Measurements from ENCODE around the gene PLXDC1.
A peak's percentile ranks its signal among the peaks of the same experiment; 100 is the strongest.
"Not testable (repeated sequence)": the region's sequence is repeated elsewhere in the genome, so short reads cannot be mapped to it uniquely, and the experiment has no call there.

Gene PLXDC1

DNA sequence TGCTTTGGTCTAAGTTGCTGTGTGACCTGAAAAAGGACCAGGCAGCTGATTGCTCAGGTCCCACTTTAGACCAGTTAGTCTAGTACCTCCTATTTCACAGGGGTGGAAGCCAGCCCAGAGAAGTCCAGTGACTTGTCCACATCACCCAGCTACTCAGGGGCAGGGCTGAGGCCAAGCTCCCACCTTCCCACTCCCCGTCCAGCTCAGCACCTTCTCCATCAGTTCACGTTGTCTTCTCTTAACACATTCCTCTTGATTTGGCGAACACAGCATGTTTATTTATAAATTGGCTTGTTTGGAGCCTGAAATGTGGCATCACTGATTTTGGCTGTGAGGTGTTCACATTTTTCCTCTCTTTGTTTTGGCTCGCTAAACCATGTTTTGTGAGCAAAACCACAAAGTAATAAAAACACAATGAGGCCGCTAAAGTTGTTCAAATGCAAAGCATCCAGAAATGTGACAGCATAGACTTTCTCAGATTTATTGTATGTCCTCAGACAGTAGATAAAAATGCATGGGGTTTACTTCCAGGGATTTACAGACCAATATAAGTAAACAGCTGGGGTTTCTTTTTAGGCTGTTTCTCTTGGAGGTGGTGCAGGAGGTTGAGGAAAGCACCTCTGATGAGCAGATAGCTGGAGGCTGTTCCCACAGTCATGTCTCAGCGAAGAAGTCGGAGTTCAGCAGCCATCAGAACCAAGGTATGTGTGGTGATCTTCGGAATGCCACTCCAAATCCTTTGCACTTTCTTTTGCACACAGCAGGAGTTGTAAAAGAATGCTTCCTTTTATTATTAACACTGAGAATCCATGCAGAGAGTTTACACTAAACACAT, 88.4 kb downstream of the PLXDC1 start:
- no peak for DNase-seq (ENCODE audit: low spot score)

DNA sequence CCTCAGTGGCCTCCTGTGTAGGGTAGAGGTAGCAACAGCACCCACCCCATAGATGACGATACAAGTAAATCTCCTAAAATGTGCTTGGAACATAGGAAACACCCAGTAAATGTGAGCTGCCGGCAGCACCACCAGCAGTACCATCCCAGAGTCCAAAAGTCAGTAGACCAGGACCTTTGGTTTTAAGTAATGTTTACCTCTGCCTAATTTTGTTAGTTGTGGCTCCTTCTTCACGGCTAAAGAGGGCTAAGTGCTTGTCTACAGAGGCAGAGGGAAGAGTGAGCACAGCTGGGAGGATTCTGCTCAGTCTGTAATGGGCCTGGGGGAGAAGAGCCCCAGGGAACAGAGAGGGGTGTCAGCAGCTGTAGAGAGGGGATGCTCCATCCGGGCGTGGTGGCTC, 92.9 kb downstream of the PLXDC1 start:
- no peak for DNase-seq (ENCODE audit: low spot score)

DNA sequence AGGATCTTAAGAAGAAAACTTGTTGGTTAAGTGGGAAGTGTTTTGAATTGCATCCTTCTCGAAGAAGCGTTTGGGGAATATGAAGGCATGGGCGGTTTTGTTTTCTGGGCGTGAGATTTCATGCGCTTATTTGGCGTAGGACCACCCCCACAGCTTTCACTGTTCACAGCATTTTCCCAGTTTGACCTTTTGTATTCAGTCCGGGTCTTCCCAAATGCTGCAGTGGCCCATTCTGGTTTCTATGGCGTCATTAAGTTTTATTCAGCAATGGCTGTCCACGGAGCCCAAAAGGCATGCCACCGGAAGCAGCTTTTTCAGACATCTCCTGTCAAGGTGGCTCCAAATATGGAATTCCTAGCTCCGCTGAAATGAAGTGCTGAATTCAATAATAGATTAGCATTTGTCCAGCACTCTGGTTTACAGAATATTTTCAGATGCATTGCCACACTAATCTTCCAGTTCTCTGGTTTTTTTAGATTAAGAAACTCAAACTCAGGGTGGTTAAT, 93.7 kb downstream of the PLXDC1 start:
- no peak for DNase-seq (ENCODE audit: low spot score)

DNA sequence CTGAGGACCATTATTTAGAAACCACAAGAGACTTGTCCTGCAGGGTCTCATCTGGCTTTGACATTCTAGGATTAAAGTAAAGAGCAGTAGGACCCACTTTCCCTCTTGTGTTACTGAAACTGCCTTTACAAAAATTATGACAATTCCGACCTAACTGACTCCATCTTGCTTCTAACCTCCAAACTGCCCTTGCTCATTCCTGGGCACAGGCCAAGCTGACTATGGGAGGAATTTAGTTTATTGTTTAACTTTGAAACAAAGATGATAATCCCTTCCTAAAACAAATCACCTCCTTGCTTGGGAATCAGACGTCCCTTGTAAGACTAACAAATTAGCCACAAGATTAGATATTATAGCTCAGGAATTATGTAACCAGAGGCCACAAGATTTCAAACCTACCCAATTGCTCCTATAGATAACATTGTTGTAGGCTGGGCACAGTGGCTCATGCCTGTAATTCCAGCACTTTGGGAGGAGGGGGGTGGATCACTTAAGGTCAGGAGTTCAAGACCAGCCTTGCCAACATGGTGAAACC, 97.3 kb downstream of the PLXDC1 start:
- DNase-seq (ENCODE audit: low spot score), result no peak

DNA sequence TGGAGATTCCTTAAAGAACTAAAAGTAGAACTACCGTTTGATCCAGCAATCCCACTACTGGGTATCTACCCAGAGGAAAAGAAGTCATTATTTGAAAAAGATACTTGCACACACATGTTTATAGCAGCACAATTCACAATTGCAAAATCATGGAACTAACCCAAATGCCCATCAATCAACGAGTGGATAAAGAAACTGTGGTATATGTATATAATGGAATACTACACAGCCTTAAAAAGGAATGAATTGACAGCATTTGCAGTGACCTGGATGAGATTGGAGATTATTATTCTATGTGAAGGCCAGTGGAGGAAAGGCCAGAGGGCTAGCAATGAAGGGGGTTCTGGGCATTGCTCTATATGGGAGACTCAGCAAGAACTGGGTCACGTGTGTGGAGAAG, 99.0 kb downstream of the PLXDC1 start:
- DNase-seq (ENCODE audit: low spot score), result not testable (repeated sequence)

DNA sequence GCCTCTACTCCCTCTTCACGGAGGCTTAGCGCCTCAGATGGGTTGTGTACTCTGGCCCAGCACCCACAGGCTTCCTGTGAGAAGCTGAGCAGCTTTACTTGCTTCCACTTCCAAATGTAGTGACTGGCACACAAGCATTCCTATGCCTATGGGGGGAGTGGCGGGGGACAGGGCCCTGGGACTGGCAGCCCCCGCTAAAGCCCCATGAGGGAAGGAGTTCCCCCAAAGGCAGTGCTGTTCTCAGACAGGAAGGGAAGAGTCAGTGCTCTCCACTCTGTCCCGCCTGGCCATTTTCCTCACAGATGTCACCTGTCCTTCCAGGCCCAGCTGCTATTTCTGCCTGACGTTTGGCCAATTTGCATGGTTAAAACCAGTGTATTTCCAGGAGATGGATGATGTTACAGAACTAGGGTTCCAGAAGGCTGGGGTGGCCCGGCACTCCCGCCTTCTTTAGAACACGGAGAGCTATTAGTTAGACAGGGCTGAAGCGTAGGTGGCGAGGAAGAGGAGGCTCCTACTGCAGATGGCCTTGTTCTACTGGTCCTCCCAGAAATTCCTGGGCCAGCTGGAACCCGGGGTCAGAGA, 100.3 kb downstream of the PLXDC1 start:
- DNase-seq (ENCODE audit: low spot score), result no peak

DNA sequence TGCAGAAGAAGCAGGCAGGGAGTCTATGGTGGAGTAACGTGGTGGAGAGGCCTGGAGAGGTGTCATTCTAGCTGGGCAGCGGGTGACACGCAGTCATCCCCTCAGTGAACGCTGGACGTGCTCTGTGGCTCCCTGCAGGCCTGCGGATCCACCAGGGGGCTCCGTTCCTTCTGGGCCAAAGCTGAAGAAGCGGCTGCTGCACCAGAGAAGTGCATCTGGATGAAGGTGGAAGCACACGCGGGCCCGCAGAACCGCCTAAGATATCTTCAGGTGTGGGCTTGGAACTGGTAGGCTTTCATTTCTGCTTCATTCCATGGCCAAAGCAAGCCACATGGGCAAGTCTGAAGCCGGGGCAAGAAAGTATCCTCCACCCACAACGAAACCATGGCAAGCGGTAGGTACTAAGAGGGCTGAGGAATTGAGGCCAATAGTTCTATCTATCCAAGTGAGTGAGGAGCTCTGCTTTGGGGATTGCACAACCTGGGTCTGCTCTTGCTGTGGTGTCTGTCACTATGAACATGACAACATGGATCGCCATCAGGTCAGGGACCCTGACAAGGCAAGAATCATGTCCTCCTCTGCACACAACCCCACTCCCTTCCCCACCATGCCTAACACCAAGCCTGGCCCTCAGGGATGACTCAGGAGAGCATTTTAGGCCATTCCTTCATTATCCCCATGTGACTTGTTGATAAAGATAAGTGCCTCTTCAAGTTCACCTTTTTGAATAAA, 105.3 kb downstream of the PLXDC1 start:
- DNase-seq (ENCODE audit: low spot score), result no peak

DNA sequence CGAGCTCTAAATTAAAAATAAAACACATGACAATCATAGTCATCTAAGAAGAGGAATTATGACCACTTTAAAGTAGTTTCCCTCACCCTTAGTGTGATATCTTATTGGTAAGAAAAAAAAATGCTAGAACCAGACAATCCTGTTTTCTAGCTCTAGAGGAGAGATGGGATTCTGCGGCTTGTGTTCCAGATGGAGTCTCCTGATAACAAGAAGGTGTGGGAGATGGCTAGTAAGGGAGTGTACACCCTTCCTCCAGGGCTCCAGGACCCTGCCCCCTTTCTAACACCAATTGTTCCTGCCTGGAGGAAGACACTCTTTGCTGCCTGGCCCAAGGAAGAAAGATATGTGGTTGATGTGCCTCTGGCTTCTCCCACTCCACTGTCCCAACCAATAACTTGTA, 115.4 kb downstream of the PLXDC1 start:
- DNase-seq (ENCODE audit: low spot score), result no peak

DNA sequence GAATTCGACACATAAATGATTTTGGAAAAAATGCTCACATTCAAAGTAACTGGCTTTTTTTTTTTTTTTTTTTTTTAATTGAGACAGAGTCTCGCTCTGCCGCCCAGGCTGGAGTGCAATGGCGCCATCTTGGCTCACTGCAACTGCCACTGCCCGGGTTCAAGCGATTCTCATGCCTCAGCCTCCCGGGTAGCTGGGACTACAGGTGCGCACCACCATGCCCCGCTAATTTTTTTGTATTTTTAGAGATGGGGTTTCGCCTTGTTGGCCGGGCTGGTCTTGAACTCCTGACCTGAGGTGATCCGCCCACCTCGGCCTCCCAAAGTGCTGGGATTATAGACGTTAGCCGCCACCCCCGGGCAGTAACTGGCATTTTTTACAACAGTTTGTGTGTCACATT, 115.9 kb downstream of the PLXDC1 start:
- DNase-seq (ENCODE audit: low spot score), result not testable (repeated sequence)

DNA sequence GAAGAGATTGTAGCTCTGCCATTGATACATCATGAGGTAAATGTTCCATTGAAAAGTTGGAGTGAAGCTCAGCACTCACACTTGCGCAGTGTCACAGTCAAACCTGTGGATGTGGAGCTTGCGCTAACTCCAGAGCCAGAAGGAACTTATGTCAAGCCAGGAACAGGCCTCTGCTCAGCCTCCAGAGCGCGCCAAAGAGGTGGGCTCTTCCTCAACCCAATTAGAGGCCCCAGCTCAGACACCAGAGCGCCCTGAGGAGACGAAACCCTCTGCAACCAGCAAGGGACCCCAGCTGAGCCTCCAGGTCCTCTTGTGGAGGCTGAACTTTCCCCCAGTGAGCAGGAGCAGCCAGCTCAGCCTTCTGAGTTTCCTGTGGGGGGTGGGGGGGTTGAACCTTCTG, 122.7 kb downstream of the PLXDC1 start:
- no peak for DNase-seq (ENCODE audit: low spot score)

DNA sequence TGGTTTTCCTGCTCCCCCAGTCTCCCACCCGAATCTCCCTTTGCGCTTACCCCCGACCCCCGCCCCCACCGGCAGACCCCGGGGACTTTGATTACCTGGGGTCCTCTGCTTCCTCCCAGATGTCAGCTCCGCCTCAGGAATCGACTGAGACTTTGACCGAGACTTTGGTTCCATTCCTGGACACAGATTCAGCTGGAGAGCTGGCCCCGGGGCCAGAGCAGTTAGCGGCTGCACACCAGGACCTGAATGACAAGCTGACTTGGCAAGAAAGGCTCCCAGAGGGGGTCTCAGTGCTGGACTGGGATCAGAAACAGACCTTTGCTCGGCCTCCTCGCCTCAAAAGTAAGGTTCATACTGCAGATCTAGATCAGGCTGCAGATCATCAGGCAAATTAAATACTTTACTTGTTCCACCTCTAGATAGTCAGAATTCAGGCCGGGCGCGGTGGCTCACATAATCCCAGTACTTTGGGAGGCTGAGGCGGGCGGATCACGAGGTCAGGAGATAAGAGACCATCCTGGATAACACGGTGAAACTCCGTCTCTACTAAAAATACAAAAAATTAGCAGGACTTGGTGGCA, 123.9 kb downstream of the PLXDC1 start:
- no peak for DNase-seq (ENCODE audit: low spot score)

DNA sequence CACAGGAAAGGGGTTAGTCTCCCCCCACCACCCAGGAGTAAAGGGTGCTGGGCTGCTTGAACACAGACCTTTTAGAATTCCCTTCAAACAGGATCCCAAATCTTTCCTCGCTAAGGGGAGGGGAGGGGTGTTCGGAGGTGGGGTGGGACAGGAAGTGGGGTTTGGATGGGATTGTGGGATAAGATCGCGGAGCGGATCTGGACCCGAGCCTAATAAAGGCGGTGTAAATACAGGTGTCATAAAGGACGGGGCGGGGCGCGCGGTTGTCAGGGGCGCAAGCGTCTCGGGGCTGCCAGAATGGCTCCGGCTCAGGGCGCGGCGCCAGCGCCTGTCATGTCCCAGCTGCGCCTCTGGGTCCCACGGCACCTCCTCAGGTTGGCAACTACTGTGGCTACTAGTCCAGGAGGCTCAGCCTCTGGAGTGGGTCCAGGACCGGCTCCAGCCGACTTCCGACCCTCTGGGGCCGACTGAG, 124.4 kb downstream of the PLXDC1 start:
- peak; percentile 12 for DNase-seq (ENCODE audit: low spot score)

DNA sequence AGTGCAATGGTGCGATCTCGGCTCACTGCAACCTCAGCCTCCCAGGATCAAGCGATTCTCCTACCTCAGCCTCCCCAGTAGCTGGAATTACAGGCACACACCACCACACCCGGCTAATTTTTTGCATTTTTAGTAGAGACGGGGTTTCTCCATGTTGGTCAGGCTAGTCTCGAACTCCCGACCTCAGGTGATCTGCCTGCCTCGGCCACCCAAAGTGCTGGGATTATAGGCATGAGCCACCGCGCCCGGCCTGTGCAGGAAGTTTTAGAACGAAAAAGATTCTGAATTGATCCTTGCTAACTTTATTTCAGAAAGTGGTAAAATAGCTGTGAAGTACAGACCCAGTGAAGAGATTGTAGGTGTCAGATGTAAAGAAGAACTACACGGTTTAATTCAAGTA, 125.1 kb downstream of the PLXDC1 start:
- DNase-seq (ENCODE audit: low spot score), result not testable (repeated sequence)

DNA sequence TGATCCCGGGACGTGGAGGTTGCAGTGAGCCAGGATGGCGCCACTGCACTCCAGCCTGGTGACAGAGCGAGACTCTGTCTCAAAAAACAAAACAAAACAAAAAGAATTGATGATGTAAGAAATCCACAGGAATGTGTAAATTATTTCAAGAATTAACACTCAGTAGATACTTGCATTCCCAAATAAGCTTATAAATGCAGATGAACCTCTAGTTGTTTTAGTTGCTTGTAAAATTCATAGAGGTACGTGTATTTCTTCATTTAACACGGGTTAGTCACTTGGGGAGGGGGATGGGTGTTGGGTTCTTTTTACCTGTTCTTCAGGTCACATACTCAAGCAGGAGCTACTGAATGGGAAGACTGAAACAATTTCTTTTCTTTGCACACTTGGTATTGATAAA, 128.5 kb downstream of the PLXDC1 start:
- DNase-seq (ENCODE audit: low spot score), result no peak

DNA sequence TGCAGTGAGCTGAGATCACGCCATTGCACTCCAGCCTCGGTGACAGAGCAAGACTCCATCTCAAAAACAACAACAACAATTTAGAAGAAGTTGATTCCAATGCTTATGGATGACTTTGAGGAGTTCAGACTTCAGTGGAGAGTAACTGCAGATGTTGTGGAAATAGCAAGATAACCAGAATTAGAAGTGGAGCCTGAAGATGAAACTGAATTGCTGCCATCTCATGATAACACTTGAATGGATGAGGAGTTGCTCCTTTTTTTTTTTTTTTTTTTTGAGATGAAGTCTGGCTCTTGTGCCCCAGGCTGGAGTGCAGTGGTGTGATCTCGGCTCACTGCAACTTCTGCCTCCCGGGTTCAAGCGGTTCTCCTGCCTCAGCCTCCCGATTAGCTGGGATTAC, 131.4 kb downstream of the PLXDC1 start:
- DNase-seq (ENCODE audit: low spot score), result not testable (repeated sequence)

DNA sequence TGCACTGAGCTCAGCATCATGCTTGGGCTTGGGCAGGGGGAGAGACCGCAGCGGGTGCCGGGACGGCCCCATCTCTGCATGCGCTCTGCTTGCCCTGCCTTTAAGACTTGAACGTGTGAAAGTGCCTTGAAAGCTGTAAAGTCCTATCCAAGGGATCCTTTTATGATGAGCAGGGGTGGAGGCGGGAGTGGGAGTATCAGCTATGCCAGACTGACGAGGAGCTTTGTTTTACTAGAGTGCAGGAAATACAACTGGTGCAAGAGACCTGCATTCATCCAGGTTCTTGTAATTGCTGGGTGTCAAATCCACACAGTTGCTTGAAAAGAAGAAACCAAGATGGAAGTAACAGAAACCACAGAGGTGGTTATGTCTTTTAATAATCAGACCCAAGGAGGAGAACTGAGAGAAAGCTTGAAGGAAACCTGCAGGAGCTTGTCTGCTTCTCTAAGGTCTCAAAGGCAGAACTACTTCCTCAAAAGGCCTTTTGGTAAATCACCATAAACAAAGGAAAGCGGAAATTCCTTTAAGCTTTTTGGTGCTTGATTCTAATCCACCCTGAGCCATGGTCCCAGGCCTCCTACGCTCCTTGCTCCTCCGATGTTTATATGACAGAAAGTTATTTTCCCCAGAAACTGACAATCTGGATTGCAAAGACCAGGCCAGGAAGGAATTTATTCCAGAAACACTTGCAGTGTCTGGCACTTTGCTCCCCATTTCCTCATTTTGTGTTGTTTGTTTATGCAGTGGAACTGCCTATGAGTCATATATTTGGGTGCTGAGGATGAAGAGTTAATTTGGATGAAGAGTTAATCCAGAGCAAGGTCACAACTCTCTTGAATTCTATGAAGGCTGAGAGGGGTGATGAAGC, 132.9 kb downstream of the PLXDC1 start:
- DNase-seq (ENCODE audit: low spot score), result no peak

DNA sequence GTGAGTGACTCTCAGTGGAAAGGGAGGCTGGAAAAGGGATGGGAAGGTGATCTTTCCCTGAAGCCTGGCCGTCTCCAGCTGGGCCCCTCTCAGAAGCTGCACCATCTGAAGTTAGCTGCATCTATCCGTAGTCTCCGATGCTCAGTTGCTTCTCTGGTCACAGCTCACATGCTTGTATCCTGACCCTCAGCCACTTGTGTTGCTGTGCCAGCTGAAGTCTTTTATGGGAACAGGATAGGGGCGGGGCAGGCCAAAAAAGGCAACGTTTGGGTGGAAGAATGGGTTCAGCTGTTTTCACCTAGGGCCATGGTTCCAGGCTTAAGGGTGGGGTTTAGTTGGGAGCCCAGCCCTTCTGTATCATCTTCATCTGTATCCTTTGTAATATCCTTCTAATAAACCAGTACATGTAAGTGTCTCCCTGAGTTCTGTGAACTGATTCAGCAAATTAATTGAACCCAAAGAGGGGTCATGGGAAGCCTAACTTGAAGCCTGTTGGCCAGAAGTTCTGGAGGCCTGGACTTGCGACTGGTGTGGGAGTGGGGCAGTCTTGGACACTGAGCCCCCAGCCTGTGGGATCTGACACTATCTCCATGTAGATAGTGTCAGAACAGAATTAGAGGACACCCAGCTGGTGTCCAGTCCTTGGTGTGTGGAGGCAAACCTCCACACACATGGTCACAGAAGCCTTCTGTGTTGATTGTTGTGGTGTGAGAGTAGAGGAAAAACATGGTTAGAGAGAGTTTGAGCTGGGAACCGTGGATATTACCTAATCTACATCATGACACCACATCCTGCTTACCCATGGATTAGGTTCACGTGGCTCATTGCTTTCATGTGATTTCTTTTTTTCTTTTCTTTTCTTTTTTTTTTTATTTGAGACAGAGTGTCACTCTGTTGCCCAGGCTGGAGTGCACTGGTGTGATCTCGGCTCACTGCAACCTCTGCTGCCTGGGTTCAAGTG, 135.0 kb downstream of the PLXDC1 start:
- no peak for DNase-seq (ENCODE audit: low spot score)

DNA sequence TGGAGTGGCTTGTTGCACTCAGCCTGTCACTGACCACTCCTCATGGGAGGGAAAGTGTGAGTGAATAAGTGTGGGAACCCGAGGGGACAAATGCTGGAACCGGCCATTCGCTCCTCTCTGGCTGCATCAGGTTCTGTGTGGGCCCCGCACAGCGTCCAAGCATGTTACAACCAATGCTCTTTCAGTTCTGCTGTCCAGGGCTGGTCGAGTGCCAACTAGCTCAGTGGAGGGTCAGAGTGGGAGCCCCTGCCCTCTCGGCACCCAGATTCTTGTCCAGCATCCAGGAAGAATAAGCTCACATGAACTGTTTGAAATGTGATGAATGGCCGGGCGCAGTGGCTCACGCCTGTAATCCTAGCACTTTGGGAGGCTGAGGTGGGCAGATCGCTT, 135.9 kb downstream of the PLXDC1 start:
- no peak for DNase-seq (ENCODE audit: low spot score)

DNA sequence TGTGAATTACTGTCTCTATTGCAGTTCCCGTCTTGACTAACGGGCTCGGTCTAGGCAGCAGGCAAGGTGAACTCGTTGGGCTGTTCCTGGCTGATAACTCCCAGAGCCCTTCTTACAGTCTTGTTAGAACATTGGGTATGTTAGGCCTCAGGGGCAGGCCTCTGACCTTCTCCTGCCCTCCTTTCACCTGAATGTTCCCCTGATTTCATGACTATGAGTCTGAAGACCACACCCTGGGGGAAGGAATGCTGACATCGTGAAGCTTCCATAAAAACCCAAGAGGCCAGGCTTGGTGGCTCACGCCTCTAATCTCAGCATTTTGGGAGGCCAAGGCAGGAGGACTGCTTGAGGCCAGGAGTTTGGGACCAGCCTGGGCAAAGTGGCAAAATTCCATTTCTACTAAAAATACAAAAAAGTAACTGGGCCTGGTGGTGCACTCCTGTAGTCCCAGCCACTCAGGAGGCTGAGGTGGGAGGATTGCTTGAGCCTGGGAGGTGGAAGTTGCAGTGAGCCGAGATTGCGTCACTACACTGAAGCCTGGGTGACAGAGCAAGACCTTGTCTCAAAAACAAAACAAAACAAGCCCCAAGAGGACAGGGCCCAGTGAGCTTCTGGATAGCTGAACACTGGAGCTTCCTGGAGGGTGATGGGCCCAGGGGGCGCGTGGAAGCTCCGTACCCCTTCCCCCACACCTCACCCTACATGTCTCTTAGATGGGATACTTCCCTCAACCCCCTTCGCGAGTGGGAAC, 136.5 kb downstream of the PLXDC1 start:
- no peak for DNase-seq (ENCODE audit: low spot score)
